Muscle of leg (tissue), 11 donors: Measurements from ENCODE around the gene SMURF2. TPM values are rescaled to one million over a fixed set of nuclear protein-coding genes. Genes with fewer than 3 reads are reported as not detected.
A peak's percentile ranks its signal among the peaks of the same experiment; 100 is the strongest.
"Not testable (repeated sequence)": the region's sequence is repeated elsewhere in the genome, so short reads cannot be mapped to it uniquely, and the experiment has no call there.

ENCODE experiments used
- DNase-seq: peaks from one replicate; pipeline ENCODE4 v3.0.0; 2013
- H3K27ac ChIP-seq: one replicate; pipeline ENCODE4 v1.5.1; 2013; ENCODE audit warnings: mild to moderate bottlenecking, low read length, control low read depth
- H3K27me3 ChIP-seq: one replicate; pipeline ENCODE4 v1.6.1; 2013; ENCODE audit warnings: low read length; ENCODE audit not compliant: control insufficient read depth, insufficient read depth
- H3K36me3 ChIP-seq: one replicate; pipeline ENCODE4 v1.6.1; 2013; ENCODE audit warnings: low read length; ENCODE audit not compliant: control insufficient read depth, insufficient read depth
- H3K4me1 ChIP-seq: one replicate; pipeline ENCODE4 v1.6.1; 2013; ENCODE audit warnings: low read length; ENCODE audit not compliant: control insufficient read depth, insufficient read depth
- H3K4me3 ChIP-seq: one replicate; pipeline ENCODE4 v1.5.1; 2013; ENCODE audit warnings: low read length, control low read depth
- H3K9me3 ChIP-seq: replicated peaks from 2 replicates; pipeline ENCODE4 v1.6.1; 2013; ENCODE audit warnings: low read depth, low read length; ENCODE audit not compliant: control insufficient read depth
- WGBS: methylation state at CpG from one replicate; pipeline ENCODE4 v1.1.5; 2013; ENCODE audit warnings: missing lambda C conversion rate; ENCODE audit not compliant: insufficient coverage; 5-methylcytosine and 5-hydroxymethylcytosine counted together
- polyA plus RNA-seq, 8 donors: library from polyadenylated mRNA; unstranded; fragments of 120-200 nt; gene quantifications; one replicate each; pipeline versions ENCODE4 v1.2.1 to v1.2.3, GENCODE V29; 2013; ENCODE audit warnings: inconsistent platforms in 1 of 8, low replicate concordance in 1 of 8; ENCODE audit not compliant: insufficient read length in 8 of 8, insufficient read depth in 1 of 8
- total RNA-seq: library from RNA; stranded (reverse); fragments of 120-200 nt; gene quantifications from one replicate; pipeline ENCODE4 v1.2.4, GENCODE V29; 2013

The SMURF2 gene
- total and polyA plus RNA-seq, 9 donors, result 18.6 to 32.3 (median 24.5) TPM

DNA sequence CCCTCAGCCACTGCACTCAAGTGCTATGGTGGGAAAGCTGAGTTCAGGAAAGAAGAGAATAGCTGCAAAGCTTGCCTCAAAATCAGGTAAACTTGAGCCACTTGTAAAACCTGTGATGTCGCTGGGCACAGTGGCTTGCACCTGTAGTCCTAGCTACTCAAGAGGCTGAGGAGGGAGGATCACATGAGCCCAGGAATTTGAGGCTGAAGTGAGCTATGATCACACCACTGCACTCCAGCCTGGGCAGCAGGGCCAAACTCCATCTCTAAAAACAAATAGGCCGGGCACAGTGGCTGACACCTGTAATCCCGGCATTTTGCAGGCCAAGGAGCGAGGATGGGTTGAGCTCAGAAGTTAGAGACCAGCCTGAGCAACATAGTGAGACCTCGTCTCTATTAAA, 26.4 kb upstream of the SMURF2 start:
- H3K27me3 ChIP-seq, result no peaks in the 10 kb centered on the region
- H3K4me3 ChIP-seq, result no peak overlapping the region
- H3K4me1 ChIP-seq, result peaks cover 3% of the 10 kb centered on the region
- no peak for DNase-seq
- H3K36me3 ChIP-seq, result no peaks in the 10 kb centered on the region
- 94% methylated on average over 5 of the region's 5 CpGs for WGBS
- no peaks in the 10 kb centered on the region for H3K9me3 ChIP-seq
- no peak overlapping the region for H3K27ac ChIP-seq

DNA sequence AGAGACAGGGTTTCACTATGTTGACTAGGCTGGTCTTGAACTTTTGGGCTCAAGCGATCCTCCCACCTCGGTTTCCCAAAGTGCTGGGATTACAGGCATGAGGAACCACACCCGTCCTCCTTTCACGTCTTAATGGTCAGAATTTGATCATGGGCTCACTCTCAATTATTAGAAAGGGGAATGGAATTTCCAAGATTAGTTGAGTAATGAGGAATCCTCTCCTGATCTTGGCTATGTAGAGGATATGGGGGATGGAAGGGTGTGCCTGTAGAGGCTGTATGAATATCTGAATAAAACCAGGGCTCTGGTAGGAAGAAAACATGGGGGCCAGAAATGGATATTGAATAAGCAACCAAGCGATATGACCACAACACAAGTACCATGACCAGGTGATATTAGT, 25.9 kb upstream of the SMURF2 start:
- Histone ChIP-seq H3K36me3 (no peaks in the 10 kb centered on the region), H3K27ac (no peak overlapping the region), H3K4me1 (peaks cover 3% of the 10 kb centered on the region), H3K4me3 (no peak overlapping the region), H3K27me3 (no peaks in the 10 kb centered on the region), H3K9me3 (no peaks in the 10 kb centered on the region)
- no CpG with 5 or more reads among the region's 5 CpGs for WGBS
- no peak for DNase-seq

DNA sequence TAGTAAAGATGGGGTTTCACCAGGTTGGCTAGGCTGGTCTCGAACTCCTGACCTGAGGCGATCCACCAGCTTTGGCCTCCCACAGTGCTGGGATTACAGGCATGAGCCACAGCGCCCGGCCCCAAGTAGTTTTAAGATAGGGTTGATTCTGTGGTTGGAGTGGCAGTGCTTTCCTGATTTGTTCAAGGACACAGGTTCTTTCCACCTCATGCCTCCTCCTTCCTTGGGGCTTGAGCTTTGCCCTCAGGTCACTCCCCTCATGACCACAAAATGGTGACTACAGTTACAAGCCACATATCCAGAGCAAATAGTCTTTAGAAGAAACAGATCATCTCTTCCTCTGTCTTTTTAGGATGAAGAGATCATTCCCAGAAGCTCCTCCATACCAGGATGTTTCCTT, 25.3 kb upstream of the SMURF2 start:
- Histone ChIP-seq H3K36me3 (no peaks in the 10 kb centered on the region), H3K27me3 (no peaks in the 10 kb centered on the region), H3K4me3 (no peak overlapping the region), H3K27ac (no peak overlapping the region), H3K9me3 (no peaks in the 10 kb centered on the region), H3K4me1 (peaks cover 3% of the 10 kb centered on the region)
- DNase-seq, result no peak
- 100% methylated on average over 2 of the region's 4 CpGs for WGBS

DNA sequence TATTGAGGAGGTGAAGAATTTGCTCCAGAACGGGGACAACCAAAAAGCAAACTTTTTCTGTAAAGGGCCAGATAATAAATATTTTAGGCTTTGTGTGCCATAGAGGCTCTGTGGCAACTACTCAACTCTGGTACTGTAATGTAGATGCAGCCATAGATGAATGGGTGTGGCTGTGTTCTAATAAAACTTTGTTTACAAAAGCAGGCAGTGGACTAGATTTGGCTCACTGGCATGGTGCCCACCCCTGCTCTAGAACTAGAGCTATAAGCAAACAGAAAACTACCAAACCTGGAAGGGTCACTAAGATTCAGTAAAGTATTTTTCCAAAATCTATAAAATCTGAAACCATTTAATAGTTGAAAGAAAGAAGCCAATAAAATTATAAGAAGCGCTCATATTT, 24.6 kb upstream of the SMURF2 start:
- WGBS, result 79% methylated on average over 1 of the region's 2 CpGs
- Histone ChIP-seq H3K27me3 (no peaks in the 10 kb centered on the region), H3K4me1 (peaks cover 3% of the 10 kb centered on the region), H3K9me3 (no peaks in the 10 kb centered on the region), H3K27ac (no peak overlapping the region), H3K36me3 (no peaks in the 10 kb centered on the region), H3K4me3 (no peak overlapping the region)
- no peak for DNase-seq

DNA sequence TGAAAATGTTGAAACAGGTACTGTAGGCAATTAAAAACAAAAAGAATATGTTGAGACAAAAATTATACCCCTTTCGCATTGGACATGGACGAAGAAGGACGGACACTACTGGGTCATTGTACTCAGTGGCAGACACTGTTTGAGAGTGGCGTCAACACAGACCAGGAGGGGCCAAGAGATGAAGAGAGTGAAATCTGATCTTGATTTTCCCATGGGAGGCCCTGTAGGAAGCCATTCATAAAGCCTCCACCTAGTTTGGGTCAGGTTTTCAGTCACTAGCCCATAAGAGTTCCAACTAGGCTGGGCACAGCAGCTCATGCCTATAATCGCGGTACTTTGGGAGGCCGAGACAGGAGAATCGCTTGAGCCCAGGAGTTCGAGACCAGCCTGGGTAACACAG, 23.6 kb upstream of the SMURF2 start:
- Histone ChIP-seq H3K4me1 (peaks cover 3% of the 10 kb centered on the region), H3K4me3 (no peak overlapping the region), H3K27me3 (no peaks in the 10 kb centered on the region), H3K36me3 (no peaks in the 10 kb centered on the region), H3K9me3 (no peaks in the 10 kb centered on the region), H3K27ac (no peak overlapping the region)
- 89% methylated on average over 7 of the region's 9 CpGs for WGBS
- no peak for DNase-seq

DNA sequence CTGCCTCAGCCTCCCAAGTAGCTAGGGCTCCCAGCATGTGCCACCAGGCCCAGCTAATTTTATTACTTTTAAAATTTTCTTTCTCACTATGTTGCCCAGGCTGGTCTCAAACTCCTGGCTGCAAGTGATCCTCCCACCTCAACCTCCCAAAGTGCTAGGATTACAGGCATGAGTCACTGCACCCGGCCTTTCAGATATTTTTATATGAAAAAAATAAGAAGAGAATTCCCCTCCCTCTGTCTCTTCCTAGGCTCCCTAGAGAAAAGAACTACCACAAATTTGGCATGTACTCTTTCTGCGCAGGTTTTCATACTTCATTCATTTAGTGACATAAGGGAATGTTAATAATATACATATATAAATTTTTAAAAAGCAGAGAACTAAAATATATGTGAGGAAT, 21.7 kb upstream of the SMURF2 start:
- no peak for DNase-seq
- Histone ChIP-seq H3K4me3 (no peak overlapping the region), H3K4me1 (peaks cover 11% of the 10 kb centered on the region), H3K27ac (no peak overlapping the region), H3K27me3 (no peaks in the 10 kb centered on the region), H3K9me3 (no peaks in the 10 kb centered on the region), H3K36me3 (no peaks in the 10 kb centered on the region)
- WGBS, result no CpG with 5 or more reads among the region's 2 CpGs

DNA sequence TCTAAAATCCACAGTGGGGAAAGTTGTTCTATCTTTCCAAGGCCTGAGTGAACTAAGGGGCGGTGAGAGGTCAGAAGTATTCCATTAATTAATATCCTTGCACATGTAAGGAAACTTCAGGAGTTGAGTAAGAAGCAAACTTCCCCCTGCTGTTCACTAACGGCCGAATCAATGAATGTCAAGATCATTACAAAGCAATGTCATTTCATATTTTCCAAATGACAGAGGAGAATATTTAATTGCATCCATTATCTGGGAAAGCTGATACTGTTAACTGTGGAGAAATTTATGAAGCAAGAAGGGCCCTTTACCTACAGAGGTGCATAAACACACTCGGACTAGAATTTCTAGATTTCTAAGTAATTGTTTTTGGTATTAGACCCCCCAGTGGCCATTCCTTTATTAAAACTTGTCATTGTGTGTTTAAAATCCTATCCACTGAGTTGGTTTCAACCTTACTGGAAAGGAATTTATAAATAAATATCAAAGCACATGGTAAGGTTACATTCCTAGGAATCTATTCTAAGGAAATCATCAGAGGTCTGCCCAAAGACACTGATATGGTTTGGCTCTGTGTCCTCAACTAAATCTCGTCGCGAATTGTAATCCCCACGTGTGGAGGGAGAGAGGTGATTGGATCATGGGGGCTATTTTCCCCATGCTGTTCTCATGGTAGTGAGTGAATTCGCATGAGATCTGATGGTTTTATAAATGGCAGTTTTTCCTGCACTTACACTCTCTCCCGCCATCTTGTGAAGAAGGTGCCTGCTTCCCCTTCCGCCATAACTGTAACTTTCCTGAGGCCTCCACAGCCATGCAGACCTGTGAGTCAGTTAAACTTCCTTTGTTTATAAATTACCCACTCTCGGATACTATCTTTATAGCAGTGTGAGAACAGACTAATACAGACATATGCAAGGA, 20.4 kb upstream of the SMURF2 start:
- WGBS, result 100% methylated on average over 2 of the region's 12 CpGs
- no peaks in the 10 kb centered on the region for H3K9me3 ChIP-seq
- H3K4me1 ChIP-seq, result peaks cover 11% of the 10 kb centered on the region
- no peak overlapping the region for H3K4me3 ChIP-seq
- no peak overlapping the region for H3K27ac ChIP-seq
- DNase-seq, result no peak
- no peaks in the 10 kb centered on the region for H3K36me3 ChIP-seq
- H3K27me3 ChIP-seq, result no peaks in the 10 kb centered on the region

DNA sequence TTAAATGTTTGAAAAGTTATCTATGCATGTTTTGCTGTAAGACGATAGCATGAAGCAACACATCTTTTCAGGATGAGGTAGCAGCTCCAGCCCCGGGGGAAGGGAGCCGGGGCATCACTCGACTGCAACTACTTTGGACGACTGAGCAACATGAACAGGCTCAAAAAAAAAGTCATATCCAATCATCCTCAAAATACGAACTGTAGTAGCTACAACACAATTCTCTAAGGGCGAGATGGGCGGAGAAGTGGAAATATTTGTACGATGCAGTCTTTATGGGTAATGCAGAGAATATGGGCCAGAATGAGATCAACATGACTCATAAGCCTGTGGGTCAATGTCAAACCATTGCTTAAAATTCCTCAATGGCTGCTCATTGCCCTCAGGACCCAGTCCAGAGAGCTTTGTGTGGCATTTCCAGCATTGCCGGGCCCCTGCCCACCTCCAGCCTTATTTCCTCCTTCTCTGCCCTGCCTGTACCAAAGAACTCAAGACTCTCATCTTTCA, 17.7 kb upstream of the SMURF2 start:
- WGBS, result 40% methylated on average over 4 of the region's 10 CpGs
- Histone ChIP-seq H3K27ac (peak overlapping the region; percentile 79), H3K4me1 (peaks cover 11% of the 10 kb centered on the region), H3K36me3 (no peaks in the 10 kb centered on the region), H3K27me3 (no peaks in the 10 kb centered on the region), H3K4me3 (no peak overlapping the region), H3K9me3 (no peaks in the 10 kb centered on the region)
- DNase-seq, result peak; percentile 94

DNA sequence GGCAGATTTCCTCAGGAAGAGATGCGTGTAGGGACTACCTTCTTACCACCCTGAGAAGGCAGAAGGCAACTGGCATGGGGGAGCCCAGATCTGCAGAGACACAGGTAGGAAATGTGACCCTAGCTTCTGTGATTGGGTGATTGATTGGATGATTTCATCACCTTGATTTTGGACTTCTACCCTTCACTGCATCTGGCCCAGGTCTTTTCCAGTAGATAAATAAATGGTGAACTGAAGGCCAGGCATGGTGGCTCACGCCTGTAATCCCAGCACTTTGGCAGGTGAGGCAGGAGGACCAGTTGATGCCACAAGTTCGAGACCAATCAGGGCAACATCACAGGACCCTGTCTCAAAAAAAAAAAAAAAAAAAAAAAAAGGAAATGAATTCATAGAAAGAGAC, 14.7 kb upstream of the SMURF2 start:
- no peaks in the 10 kb centered on the region for H3K36me3 ChIP-seq
- no peaks in the 10 kb centered on the region for H3K27me3 ChIP-seq
- no peaks in the 10 kb centered on the region for H3K9me3 ChIP-seq
- peaks cover 8% of the 10 kb centered on the region for H3K4me1 ChIP-seq
- no peak for DNase-seq
- H3K4me3 ChIP-seq, result no peak overlapping the region
- H3K27ac ChIP-seq, result no peak overlapping the region
- 20% methylated on average over 1 of the region's 3 CpGs for WGBS

DNA sequence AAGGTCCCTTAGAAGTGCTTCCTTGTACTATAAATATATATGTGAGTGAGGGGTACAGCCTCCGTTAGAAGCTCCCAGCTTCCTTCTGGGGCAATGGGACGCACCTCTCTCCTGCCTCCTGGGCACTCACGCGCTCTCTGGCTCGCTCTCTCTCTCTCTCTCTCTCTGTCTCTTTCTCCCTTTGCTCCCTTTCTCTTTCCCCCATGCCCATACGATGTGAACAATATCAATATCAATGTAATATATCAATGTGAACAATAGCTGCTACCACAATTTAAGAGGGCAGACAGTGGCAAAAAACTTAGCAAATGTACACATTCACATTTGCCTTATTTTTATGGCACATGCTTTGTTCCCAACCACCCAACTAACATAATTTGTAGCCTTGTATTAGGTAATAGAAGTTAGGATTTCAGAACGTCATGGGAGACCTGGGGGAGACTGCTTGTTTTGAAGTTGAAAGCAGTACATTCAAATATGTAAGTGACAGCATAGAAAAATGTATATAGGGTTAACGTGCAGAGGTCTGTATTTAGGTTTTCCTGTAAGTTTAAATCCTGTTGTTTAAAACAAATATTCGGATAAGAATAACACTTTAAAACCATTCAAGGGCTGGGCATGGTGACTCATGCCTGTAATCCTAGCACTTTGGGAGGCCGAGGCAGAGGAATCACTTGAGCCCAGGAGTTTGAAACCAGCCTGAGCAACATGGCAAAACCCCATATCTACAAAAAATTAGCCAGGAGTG, 8.9 kb upstream of the SMURF2 start:
- not testable (repeated sequence) for H3K4me3 ChIP-seq, H3K27me3 ChIP-seq, H3K27ac ChIP-seq, H3K9me3 ChIP-seq, H3K4me1 ChIP-seq, DNase-seq, H3K36me3 ChIP-seq
- WGBS, result no CpG with 5 or more reads among the region's 10 CpGs
